ENCODE measurements around the gene TMEM100.
A peak's percentile ranks its signal among the peaks of the same experiment; 100 is the strongest.

Gene TMEM100

DNA sequence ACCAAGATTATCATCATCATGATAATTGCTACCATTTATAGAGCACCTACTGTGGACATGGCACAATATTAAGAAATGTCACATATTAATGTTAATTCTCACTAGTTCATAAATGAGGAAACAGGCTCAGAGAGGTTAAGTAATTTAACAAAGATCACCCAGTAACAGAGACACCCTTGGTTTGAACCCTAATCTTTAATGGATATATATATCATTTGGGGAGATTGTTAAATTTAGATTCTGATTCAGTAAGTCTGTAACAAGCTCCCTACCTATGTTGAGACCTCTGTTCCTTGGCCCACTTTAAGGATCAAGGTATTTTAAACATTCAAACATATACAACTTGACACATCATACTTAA lies 804 bp upstream of the TMEM100 start:
- Histone ChIP-seq H4K8ac (ENCODE audit: low read depth, low read length) (no peak overlapping the region), H3K4me2 (ENCODE audit: insufficient read depth, low read length, poor library complexity, severe bottlenecking) (no peak overlapping the region), H2BK120ac (ENCODE audit: low read depth, low read length) (no peak overlapping the region), H3K4me3 (ENCODE audit: low read length in 2 of 2) (no peak overlapping the region), H2AK5ac (ENCODE audit: low read depth, low read length) (no peak overlapping the region), H4K91ac (ENCODE audit: low read depth, low read length, poor library complexity) (no peak overlapping the region), H3K36me3 (replicated peaks in 1 of 2; ENCODE audit: control insufficient read depth in 2 of 2, insufficient read depth in 2 of 2, low read length in 2 of 2) (no peaks in the 10 kb centered on the region), H3K27me3 (ENCODE audit: control insufficient read depth in 3 of 3, insufficient read depth in 3 of 3, low read depth in 1 of 3, low read length in 3 of 3) (peaks cover 0 to 70% (median 0%) of the 10 kb centered on the region in 3 experiments), H3K4ac (ENCODE audit: low read length) (no peak overlapping the region), H2BK15ac (ENCODE audit: low read length) (no peak overlapping the region), H3K27ac (replicated peaks; ENCODE audit: low read length) (no peak overlapping the region), H3K9ac (ENCODE audit: low read depth, low read length, poor library complexity) (no peak overlapping the region), H3K4me1 (ENCODE audit: control insufficient read depth in 2 of 2, insufficient read depth in 1 of 2, low read depth in 1 of 2, low read length in 2 of 2) (peaks cover 4 to 12% of the 10 kb centered on the region in 2 donors), H2BK12ac (ENCODE audit: low read length) (no peak overlapping the region), H3K18ac (ENCODE audit: low read length) (no peak overlapping the region), H3K9me3 (replicated peaks in 1 of 2; ENCODE audit: control insufficient read depth in 2 of 2, insufficient read depth in 1 of 2, low read depth in 1 of 2, low read length in 2 of 2) (no peaks in the 10 kb centered on the region), H2BK5ac (ENCODE audit: low read length) (no peak overlapping the region), H2AFZ (ENCODE audit: low read length) (peak overlapping the region; percentile 76), H3K23ac (ENCODE audit: low read depth, low read length, poor library complexity) (no peak overlapping the region), H3K79me1 (ENCODE audit: low read depth, low read length) (no peaks in the 10 kb centered on the region), H3K14ac (ENCODE audit: low read length) (no peak overlapping the region)
- DNase-seq (ENCODE audit: low spot score), result no peak

DNA sequence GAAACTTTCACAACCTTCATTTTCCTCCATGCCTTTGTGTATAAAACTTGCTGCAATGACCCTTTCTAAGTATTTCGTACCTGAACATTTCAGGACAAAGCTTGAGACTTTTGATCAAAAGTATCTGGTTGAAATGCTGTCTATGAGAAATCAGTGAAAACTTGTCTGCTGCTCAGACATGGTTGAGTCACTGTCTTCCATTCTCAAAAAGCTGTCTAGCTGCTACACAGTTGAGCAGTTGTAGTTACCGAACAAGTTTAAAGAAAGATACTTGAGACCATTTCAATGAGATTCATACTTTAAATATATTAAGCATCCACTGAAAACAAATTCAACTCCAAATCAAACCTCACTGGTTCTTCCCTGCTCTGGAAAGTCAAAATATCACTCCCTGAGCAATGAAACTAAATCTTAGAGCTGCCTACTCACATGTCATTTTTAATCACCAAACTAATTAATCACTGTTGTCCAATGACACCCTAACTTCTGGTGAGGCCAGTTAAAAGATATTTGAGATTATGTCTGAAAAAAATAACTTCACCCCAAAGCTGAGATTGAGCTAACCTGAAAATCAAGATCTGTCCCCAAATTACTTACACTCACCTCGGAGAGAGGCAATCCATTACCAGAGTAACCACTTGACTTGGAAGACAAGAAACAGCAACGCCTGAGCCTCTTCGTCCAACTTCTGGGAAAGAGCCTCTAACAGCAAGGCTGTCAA lies 488 bp downstream of the TMEM100 start:
- Histone ChIP-seq H4K91ac (ENCODE audit: low read depth, low read length, poor library complexity) (no peak overlapping the region), H3K9ac (ENCODE audit: low read depth, low read length, poor library complexity) (no peak overlapping the region), H3K27ac (replicated peaks; ENCODE audit: low read length) (no peak overlapping the region), H3K18ac (ENCODE audit: low read length) (no peak overlapping the region), H3K4me2 (ENCODE audit: insufficient read depth, low read length, poor library complexity, severe bottlenecking) (no peak overlapping the region), H2BK15ac (ENCODE audit: low read length) (no peak overlapping the region), H3K4ac (ENCODE audit: low read length) (no peak overlapping the region), H3K4me1 (ENCODE audit: control insufficient read depth in 2 of 2, insufficient read depth in 1 of 2, low read depth in 1 of 2, low read length in 2 of 2) (peaks cover 4 to 12% of the 10 kb centered on the region in 2 donors), H3K14ac (ENCODE audit: low read length) (no peak overlapping the region), H2BK120ac (ENCODE audit: low read depth, low read length) (no peak overlapping the region), H4K8ac (ENCODE audit: low read depth, low read length) (no peak overlapping the region), H3K36me3 (replicated peaks in 1 of 2; ENCODE audit: control insufficient read depth in 2 of 2, insufficient read depth in 2 of 2, low read length in 2 of 2) (no peaks in the 10 kb centered on the region), H2AK5ac (ENCODE audit: low read depth, low read length) (no peak overlapping the region), H3K23ac (ENCODE audit: low read depth, low read length, poor library complexity) (no peak overlapping the region), H2BK5ac (ENCODE audit: low read length) (no peak overlapping the region), H3K9me3 (replicated peaks in 1 of 2; ENCODE audit: control insufficient read depth in 2 of 2, insufficient read depth in 1 of 2, low read depth in 1 of 2, low read length in 2 of 2) (no peaks in the 10 kb centered on the region), H2AFZ (ENCODE audit: low read length) (peak overlapping the region; percentile 76), H3K27me3 (ENCODE audit: control insufficient read depth in 3 of 3, insufficient read depth in 3 of 3, low read depth in 1 of 3, low read length in 3 of 3) (peaks cover 0 to 58% (median 0%) of the 10 kb centered on the region in 3 experiments), H2BK12ac (ENCODE audit: low read length) (no peak overlapping the region), H3K79me1 (ENCODE audit: low read depth, low read length) (no peaks in the 10 kb centered on the region), H3K4me3 (ENCODE audit: low read length in 2 of 2) (no peak overlapping the region)
- no peak for DNase-seq (ENCODE audit: low spot score)
- no CpG with 5 or more reads among the region's 5 CpGs for WGBS, 2 donors (ENCODE audit: extremely low coverage in 2 of 2, insufficient read length in 2 of 2, insufficient replicate concordance in 1 of 2)

DNA sequence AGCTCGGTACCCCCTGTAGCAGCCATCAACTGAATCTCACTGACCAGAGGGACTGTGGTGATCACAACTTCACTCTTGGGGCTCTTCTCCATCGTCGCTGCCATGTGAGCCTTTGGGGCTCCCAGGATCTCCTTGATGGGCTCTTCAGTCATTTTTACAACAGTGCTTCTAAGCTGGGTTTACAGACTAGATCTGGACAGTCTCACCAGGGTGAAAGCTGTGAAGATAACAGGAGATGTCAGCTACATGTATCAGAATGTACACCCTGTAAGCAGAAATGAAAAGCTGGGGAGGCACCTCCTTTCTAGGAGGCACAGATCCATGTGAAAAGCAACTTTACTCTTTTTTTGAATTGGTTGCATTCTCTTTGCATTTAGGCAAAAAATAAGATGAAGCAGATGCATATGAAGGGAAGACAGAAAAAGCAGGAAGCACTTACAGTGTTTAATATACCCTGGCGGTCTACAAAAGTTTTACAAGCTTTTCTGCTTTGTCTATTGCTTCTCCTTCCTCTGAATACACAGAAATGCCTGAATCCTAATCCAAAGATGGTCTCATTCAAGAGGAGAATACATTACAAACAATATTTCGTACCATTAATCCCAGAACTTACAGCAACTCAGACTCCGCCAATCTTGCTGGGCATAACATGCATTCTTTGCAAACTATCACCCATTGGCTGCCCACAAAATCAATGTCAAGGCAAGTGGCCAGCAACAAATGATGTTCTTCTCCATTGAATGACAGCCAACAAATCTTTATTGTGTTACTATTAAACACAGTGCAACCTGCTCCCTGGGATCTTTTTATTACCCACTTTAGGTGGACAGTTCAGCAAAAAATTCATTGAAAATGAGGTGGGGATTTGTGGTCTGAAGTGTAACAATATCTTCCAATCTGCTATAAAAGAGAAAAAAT lies 1.5 kb downstream of the TMEM100 start:
- Histone ChIP-seq H3K27ac (replicated peaks; ENCODE audit: low read length) (no peak overlapping the region), H3K4me2 (ENCODE audit: insufficient read depth, low read length, poor library complexity, severe bottlenecking) (no peak overlapping the region)

More for the DNA sequence above, 1.5 kb downstream of the TMEM100 start:
- H2BK120ac ChIP-seq (ENCODE audit: low read depth, low read length), result no peak overlapping the region
- H3K4me1 ChIP-seq (ENCODE audit: control insufficient read depth in 2 of 2, insufficient read depth in 1 of 2, low read depth in 1 of 2, low read length in 2 of 2), result peaks cover 4 to 12% of the 10 kb centered on the region in 2 donors
- H2AK5ac ChIP-seq (ENCODE audit: low read depth, low read length), result no peak overlapping the region
- no peak overlapping the region for H3K4me3 ChIP-seq (ENCODE audit: low read length in 2 of 2)
- H2BK15ac ChIP-seq (ENCODE audit: low read length), result no peak overlapping the region
- H2BK5ac ChIP-seq (ENCODE audit: low read length), result no peak overlapping the region
- no peak overlapping the region for H4K91ac ChIP-seq (ENCODE audit: low read depth, low read length, poor library complexity)
- no peak overlapping the region for H3K9ac ChIP-seq (ENCODE audit: low read depth, low read length, poor library complexity)
- H3K14ac ChIP-seq (ENCODE audit: low read length), result no peak overlapping the region
- no peaks in the 10 kb centered on the region for H3K79me1 ChIP-seq (ENCODE audit: low read depth, low read length)
- no peak overlapping the region for H2AFZ ChIP-seq (ENCODE audit: low read length)
- no peak overlapping the region for H4K8ac ChIP-seq (ENCODE audit: low read depth, low read length)
- WGBS, 2 donors (ENCODE audit: extremely low coverage in 2 of 2, insufficient read length in 2 of 2, insufficient replicate concordance in 1 of 2), result no CpG with 5 or more reads among the region's 6 CpGs
- peaks cover 0 to 48% (median 0%) of the 10 kb centered on the region in 3 experiments for H3K27me3 ChIP-seq (ENCODE audit: control insufficient read depth in 3 of 3, insufficient read depth in 3 of 3, low read depth in 1 of 3, low read length in 3 of 3)
- no peak overlapping the region for H3K4ac ChIP-seq (ENCODE audit: low read length)
- H2BK12ac ChIP-seq (ENCODE audit: low read length), result no peak overlapping the region
- H3K36me3 ChIP-seq (replicated peaks in 1 of 2; ENCODE audit: control insufficient read depth in 2 of 2, insufficient read depth in 2 of 2, low read length in 2 of 2), result no peaks in the 10 kb centered on the region
- DNase-seq (ENCODE audit: low spot score), result no peak
- no peak overlapping the region for H3K18ac ChIP-seq (ENCODE audit: low read length)
- no peak overlapping the region for H3K23ac ChIP-seq (ENCODE audit: low read depth, low read length, poor library complexity)
- H3K9me3 ChIP-seq (replicated peaks in 1 of 2; ENCODE audit: control insufficient read depth in 2 of 2, insufficient read depth in 1 of 2, low read depth in 1 of 2, low read length in 2 of 2), result no peaks in the 10 kb centered on the region
